ENCODE results near the gene PADI2.
"Not testable (repeated sequence)": the region's sequence is repeated elsewhere in the genome, so short reads cannot be mapped to it uniquely, and the experiment has no call there.

PADI2 gene

GRCh38 chr1:17080880-17081279, 38.4 kb downstream of the PADI2 start:
- DNase-seq = no peak

- DNase-seq = no peak
Observed at GRCh38 chr1:17080085-17080759, 39.0 kb downstream of the PADI2 start.

- no peak for DNase-seq
Observed at GRCh38 chr1:17078991-17079868, 40.0 kb downstream of the PADI2 start.

GRCh38 chr1:17075470-17076255, 43.6 kb downstream of the PADI2 start:
- DNase-seq = peak; percentile 17

GRCh38 chr1:17071794-17072193, 47.5 kb downstream of the PADI2 start:
- DNase-seq = no peak

- no peak for DNase-seq
Observed at GRCh38 chr1:17070163-17070525, 49.1 kb downstream of the PADI2 start.

GRCh38 chr1:17069452-17070162, 49.6 kb downstream of the PADI2 start:
- DNase-seq = no peak

GRCh38 chr1:17068789-17069188, 50.5 kb downstream of the PADI2 start:
- no peak for DNase-seq

GRCh38 chr1:17067465-17068240, 51.6 kb downstream of the PADI2 start:
- DNase-seq = no peak

GRCh38 chr1:17067069-17067426, 52.2 kb downstream of the PADI2 start:
- no peak for DNase-seq

GRCh38 chr1:17066361-17067068, 52.7 kb downstream of the PADI2 start:
- DNase-seq = no peak

GRCh38 chr1:17065666-17066065, 53.6 kb downstream of the PADI2 start:
- DNase-seq = no peak

GRCh38 chr1:17062751-17063150, 56.5 kb downstream of the PADI2 start:
- DNase-seq = not testable (repeated sequence)

- DNase-seq = no peak
Observed at GRCh38 chr1:17061892-17062291, 57.4 kb downstream of the PADI2 start.

GRCh38 chr1:17061486-17061885, 57.8 kb downstream of the PADI2 start:
- no peak for DNase-seq

GRCh38 chr1:17060306-17060749, 58.9 kb downstream of the PADI2 start:
- no peak for DNase-seq

GRCh38 chr1:17059391-17060305, 59.6 kb downstream of the PADI2 start:
- DNase-seq = peak; percentile 43

GRCh38 chr1:17056551-17056950, 62.7 kb downstream of the PADI2 start:
- no peak for DNase-seq

GRCh38 chr1:17055801-17056200, 63.5 kb downstream of the PADI2 start:
- no peak for DNase-seq
